PC-9 (cell line): ENCODE data around the gene GPR12. TPM values are rescaled to one million over a fixed set of nuclear protein-coding genes. Genes with fewer than 3 reads are reported as not detected.

Source experiments
- BruUV-seq: library from RNA; stranded (reverse); fragments of 400-500 nt; replicated peaks from 2 replicates; lab custom pipeline; 2021; lab: Mats Ljungman, UMichigan
- CTCF ChIA-PET: fragments of 300-600 bp; sonication (Branson Sonifier 250); formaldehyde crosslinking; loops from one replicate; lab custom pipeline; 2022; ENCODE audit warnings: antibody characterized with exemption; lab: Charles Lee
- POLR2A ChIA-PET: fragments of 300-600 bp; sonication (Branson Sonifier 250); formaldehyde crosslinking; loops from one replicate; lab custom pipeline; 2022; ENCODE audit warnings: antibody characterized with exemption; ENCODE audit not compliant: unreplicated experiment; lab: Charles Lee
- DNase-seq, 2 experiments: peaks; one replicate each; pipeline versions ENCODE4 v3.0.0 to v3.0.0-alpha.2; 2015 to 2022; ENCODE audit warnings: mixed read lengths in 1 of 2
- H2AFZ ChIP-seq: fragments of 200-600 bp; sonication (generic); 2 replicates; pipeline ENCODE4 v1.8.1; 2017; ENCODE audit warnings: antibody characterized with exemption
- H3F3A ChIP-seq: fragments of 200-600 bp; sonication (generic); 2 replicates; pipeline ENCODE4 v1.8.1; 2017; ENCODE audit warnings: antibody characterized with exemption, mild to moderate bottlenecking, low read depth; ENCODE audit not compliant: insufficient read depth
- H3K27ac ChIP-seq: fragments of 200-600 bp; sonication (generic); 2 replicates; pipeline ENCODE4 v1.6.1; 2016; ENCODE audit warnings: mixed run types
- H3K27me3 ChIP-seq: fragments of 200-600 bp; sonication (generic); 2 replicates; pipeline ENCODE4 v1.6.1; 2016; ENCODE audit warnings: low read depth, mixed run types; ENCODE audit not compliant: insufficient read depth
- H3K36me3 ChIP-seq: fragments of 200-600 bp; sonication (generic); 2 replicates; pipeline ENCODE4 v1.6.1; 2016; ENCODE audit warnings: low read depth, mixed run types
- H3K4me1 ChIP-seq: fragments of 200-600 bp; sonication (generic); replicated peaks from 2 replicates; pipeline ENCODE4 v1.6.1; 2016; ENCODE audit warnings: mixed run types; ENCODE audit not compliant: insufficient read depth
- H3K4me2 ChIP-seq: fragments of 200-600 bp; sonication (generic); 2 replicates; pipeline ENCODE4 v1.6.1; 2017; ENCODE audit warnings: mixed run types
- H3K4me3 ChIP-seq: fragments of 200-600 bp; sonication (generic); 2 replicates; pipeline ENCODE4 v1.6.1; 2016; ENCODE audit warnings: mixed run types
- H3K79me2 ChIP-seq: fragments of 200-600 bp; sonication (generic); 2 replicates; pipeline ENCODE4 v1.6.1; 2017; ENCODE audit warnings: low read depth, mixed run types
- H3K9me2 ChIP-seq: fragments of 200-600 bp; sonication (generic); 2 replicates; pipeline ENCODE4 v1.8.1; 2017; ENCODE audit warnings: mild to moderate bottlenecking; ENCODE audit not compliant: insufficient read depth
- H3K9me3 ChIP-seq: fragments of 200-600 bp; sonication (generic); 2 replicates; pipeline ENCODE4 v1.8.1; 2016; ENCODE audit warnings: low read depth; ENCODE audit not compliant: insufficient read depth
- H4K20me1 ChIP-seq: fragments of 200-600 bp; sonication (generic); 2 replicates; pipeline ENCODE4 v1.8.1; 2017; ENCODE audit not compliant: insufficient read depth
- CTCF ChIP-seq: fragments of 200-600 bp; sonication (generic); conservative IDR thresholded peaks from 2 replicates; pipeline ENCODE4 v1.6.1; 2017; ENCODE audit warnings: mixed run types, antibody characterized with exemption, mild to moderate bottlenecking, moderate library complexity
- EZH2 ChIP-seq: fragments of 200-600 bp; sonication (generic); IDR thresholded peaks from 2 replicates; pipeline ENCODE4 v1.8.0; 2017; ENCODE audit warnings: antibody characterized with exemption, low read depth
- intact Hi-C: fragments of 100-400 bp; cut with micrococcal nuclease; formaldehyde crosslinking; loops from one replicate; pipeline ENCODE4 v1.10.0; 2022; ENCODE audit not compliant: unreplicated experiment
- total RNA-seq: library from RNA; stranded (reverse); gene quantifications from 2 replicates; pipeline ENCODE4 v1.2.3, GENCODE V29; 2021

Gene GPR12
- total RNA-seq, 1 experiment from 2014 or later = not detected

GRCh38 chr13:26711211-26711610 lies 49.4 kb downstream of the GPR12 start:
- no peak for DNase-seq
- no TSS peak for BruUV-seq
- Histone ChIP-seq H3K4me3 (no peak overlapping the region), H3K27me3 (peaks cover 37% of the 10 kb centered on the region), H3K79me2 (no peaks in the 10 kb centered on the region), H3K4me1 (no peaks in the 10 kb centered on the region), H2AFZ (no peak overlapping the region), H3K36me3 (no peaks in the 10 kb centered on the region), H3K27ac (no peak overlapping the region), H3K9me2 (no peaks in the 10 kb centered on the region), H3K9me3 (no peaks in the 10 kb centered on the region), H4K20me1 (no peaks in the 10 kb centered on the region), H3K4me2 (no peak overlapping the region), H3F3A (no peaks in the 10 kb centered on the region)
- CTCF ChIA-PET = no interaction called here
- intact Hi-C loops = no loop called here
- no peak for TF ChIP-seq EZH2
- TF ChIP-seq CTCF = no peak
- POLR2A ChIA-PET = no interaction called here

GRCh38 chr13:26710166-26710565 lies 50.4 kb downstream of the GPR12 start:
- no peaks in the 10 kb centered on the region for H3K9me2 ChIP-seq
- no peaks in the 10 kb centered on the region for H3K9me3 ChIP-seq
- intact Hi-C loops = no loop called here
- no peaks in the 10 kb centered on the region for H3K4me1 ChIP-seq
- ChIA-PET CTCF (no interaction called here), POLR2A (no interaction called here)
- TF ChIP-seq EZH2 (no peak), CTCF (no peak)
- DNase-seq = no peak
- no peak overlapping the region for H3K4me3 ChIP-seq
- no TSS peak for BruUV-seq
- no peaks in the 10 kb centered on the region for H3K79me2 ChIP-seq
- no peak overlapping the region for H2AFZ ChIP-seq
- H3K4me2 ChIP-seq = no peak overlapping the region
- no peaks in the 10 kb centered on the region for H3F3A ChIP-seq
- no peak overlapping the region for H3K27ac ChIP-seq
- no peaks in the 10 kb centered on the region for H4K20me1 ChIP-seq
- no peaks in the 10 kb centered on the region for H3K36me3 ChIP-seq
- peaks cover 37% of the 10 kb centered on the region for H3K27me3 ChIP-seq

GRCh38 chr13:26709461-26709860 lies 51.1 kb downstream of the GPR12 start:
- Histone ChIP-seq H3F3A (no peaks in the 10 kb centered on the region), H3K36me3 (no peaks in the 10 kb centered on the region), H3K27me3 (peaks cover 42% of the 10 kb centered on the region), H3K27ac (no peak overlapping the region), H3K4me2 (no peak overlapping the region), H3K79me2 (no peaks in the 10 kb centered on the region), H3K4me3 (no peak overlapping the region), H3K4me1 (no peaks in the 10 kb centered on the region), H2AFZ (no peak overlapping the region), H3K9me2 (no peaks in the 10 kb centered on the region), H3K9me3 (no peaks in the 10 kb centered on the region), H4K20me1 (no peaks in the 10 kb centered on the region)
- ChIA-PET POLR2A (no interaction called here), CTCF (no interaction called here)
- BruUV-seq = no TSS peak
- intact Hi-C loops = loop anchor here (5.0 to 10.0 kb wide), 2 partner anchors 165 to 223 kb away; no protein-coding TSS in a partner anchor
- no peak for DNase-seq
- TF ChIP-seq CTCF (no peak), EZH2 (no peak)
